ENCODE measurements around the gene TSPAN31.

TSPAN31 gene

DNA sequence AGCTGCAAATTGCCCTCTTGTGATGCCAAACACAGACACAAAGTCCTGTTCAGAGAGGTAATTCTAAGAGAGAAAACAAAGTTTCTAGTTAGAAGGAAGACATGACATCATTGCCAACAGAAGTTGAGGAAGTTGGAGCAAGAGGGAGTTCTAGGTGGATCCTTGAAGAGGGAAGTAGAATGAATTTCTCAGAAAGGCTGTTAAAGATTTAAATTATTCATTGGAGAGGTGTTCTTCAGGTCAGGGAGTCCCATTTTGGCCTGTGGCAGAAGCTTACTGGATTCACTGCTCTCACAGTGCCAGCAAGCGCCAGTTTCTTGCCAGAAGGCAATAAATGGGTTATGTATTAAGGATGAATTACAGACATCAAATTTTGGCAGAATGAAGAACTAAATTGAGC, 53.1 kb downstream of the TSPAN31 start:
- no peak for DNase-seq

Data from kidney glomerular epithelial cell (primary cell).